GM21381 (cell line): ENCODE results near the gene RHBDF2.
A peak's percentile ranks its signal among the peaks of the same experiment; 100 is the strongest.

Experiments used
- ATAC-seq: cut with Tn5 transposase; IDR thresholded peaks from one replicate; pipeline ENCODE4 v1.9.1; 2021; ENCODE audit warnings: mild to moderate bottlenecking, moderate library complexity; ENCODE audit not compliant: unreplicated experiment

RHBDF2 gene

GRCh38 chr17:76467366-76467765, 33.9 kb downstream of the RHBDF2 start, which contains the start of gene AANAT:
TSS of gene AANAT (plus strand) at chr17:76467603. CDS start at chr17:76468747, 1,144 bp downstream.
- no peak for ATAC-seq

- ATAC-seq, result no peak
Observed at GRCh38 chr17:76466775-76467130, 34.5 kb downstream of the RHBDF2 start.

- ATAC-seq, result no peak
Observed at GRCh38 chr17:76462556-76463290, 38.5 kb downstream of the RHBDF2 start.

GRCh38 chr17:76461765-76462555, 39.3 kb downstream of the RHBDF2 start:
- ATAC-seq, result no peak

- no peak for ATAC-seq
Observed at GRCh38 chr17:76459674-76460073, 41.5 kb downstream of the RHBDF2 start.

GRCh38 chr17:76458580-76459490, 42.4 kb downstream of the RHBDF2 start:
- no peak for ATAC-seq

- no peak for ATAC-seq
Observed at GRCh38 chr17:76453431-76453743, 47.8 kb downstream of the RHBDF2 start.

- peak; percentile 94 for ATAC-seq
Observed at GRCh38 chr17:76452660-76453430, 48.4 kb downstream of the RHBDF2 start, which contains the start of gene UBE2O. TSS of gene UBE2O (minus strand) at chr17:76453152. CDS start at chr17:76453141, 11 bp downstream.

GRCh38 chr17:76452127-76452659, 49.0 kb downstream of the RHBDF2 start:
- peak; percentile 23 for ATAC-seq

GRCh38 chr17:76451506-76451905, 49.7 kb downstream of the RHBDF2 start:
- no peak for ATAC-seq

- ATAC-seq, result no peak
Observed at GRCh38 chr17:76449126-76449525, 52.1 kb downstream of the RHBDF2 start.

GRCh38 chr17:76447931-76448652, 53.1 kb downstream of the RHBDF2 start:
- ATAC-seq, result no peak

- ATAC-seq, result no peak
Observed at GRCh38 chr17:76446449-76447231, 54.6 kb downstream of the RHBDF2 start.

- ATAC-seq, result no peak
Observed at GRCh38 chr17:76445697-76446448, 55.4 kb downstream of the RHBDF2 start.

GRCh38 chr17:76444518-76445311, 56.5 kb downstream of the RHBDF2 start:
- no peak for ATAC-seq

- ATAC-seq, result no peak
Observed at GRCh38 chr17:76442341-76443338, 58.6 kb downstream of the RHBDF2 start.
